ENCODE results near the gene CANX. TPM values are rescaled to one million over a fixed set of nuclear protein-coding genes. Genes with fewer than 3 reads are reported as not detected.
A peak's percentile ranks its signal among the peaks of the same experiment; 100 is the strongest.
"Not testable (repeated sequence)": the region's sequence is repeated elsewhere in the genome, so short reads cannot be mapped to it uniquely, and the experiment has no call there.

The CANX gene
- total and polyA plus RNA-seq, 8 donors: 81.7 to 638 (median 216) TPM

GRCh38 chr5:179732918-179733771 is 34.4 kb downstream of the CANX start:
- Histone ChIP-seq H3K4me3 (peak overlapping the region; percentile 76 to 97 (median 90)), H3K36me3 (peaks cover 15 to 34% (median 27%) of the 10 kb centered on the region in 4 donors), H3K27ac (peak overlapping the region; percentile 91 to 99 (median 99)), H3K27me3 (no peaks in the 10 kb centered on the region), H3K9me3 (no peaks in the 10 kb centered on the region), H3K4me1 (peaks cover 33 to 59% (median 51%) of the 10 kb centered on the region in 4 donors)
- TF ChIP-seq CTCF (IDR thresholded peaks at IDR 0.05): no peak
- no peak for TF ChIP-seq EP300 (IDR thresholded peaks at IDR 0.05)
- no peak for TF ChIP-seq POLR2A (IDR thresholded peaks at IDR 0.05)
- TF ChIP-seq POLR2AphosphoS5 (IDR thresholded peaks at IDR 0.05): no peak
- WGBS, 5 donors: 0 to 1% (median 0%) methylated on average over 28 to 101 of the region's 101 CpGs
- intact Hi-C loops (cut with DNase I; ENCODE audit: low total_unique reads): no loop called here
- peak; percentile 40 to 66 for DNase-seq

- Histone ChIP-seq H3K36me3 (peaks cover 10 to 28% (median 22%) of the 10 kb centered on the region in 4 donors), H3K9me3 (no peaks in the 10 kb centered on the region), H3K4me3 (peak overlapping the region; percentile 76 to 97 (median 90)), H3K27ac (peak overlapping the region; percentile 91 to 99 (median 99)), H3K27me3 (no peaks in the 10 kb centered on the region), H3K4me1 (peaks cover 33 to 65% (median 54%) of the 10 kb centered on the region in 4 donors)
- WGBS, 5 donors: 0% methylated on average over 2 of the region's 2 CpGs
- TF ChIP-seq EP300 (IDR thresholded peaks at IDR 0.05) (no peak), POLR2AphosphoS5 (IDR thresholded peaks at IDR 0.05) (no peak), POLR2A (IDR thresholded peaks at IDR 0.05) (no peak)
- intact Hi-C loops (cut with DNase I; ENCODE audit: low total_unique reads): no loop called here
- DNase-seq: no peak
These were observed 35.0 kb downstream of the CANX start for GRCh38 chr5:179733772-179734126.

GRCh38 chr5:179734536-179735164 is 35.9 kb downstream of the CANX start:
- intact Hi-C loops (cut with DNase I; ENCODE audit: low total_unique reads): no loop called here
- peaks cover 33 to 71% (median 59%) of the 10 kb centered on the region in 4 donors for H3K4me1 ChIP-seq
- no peaks in the 10 kb centered on the region for H3K27me3 ChIP-seq
- peak overlapping the region in 3 of 5 donors; percentile 92 to 99 (median 99) for H3K27ac ChIP-seq
- peaks cover 4 to 19% (median 14%) of the 10 kb centered on the region in 4 donors for H3K36me3 ChIP-seq
- peak overlapping the region in 3 of 4 donors; percentile 11 to 87 (median 76) for H3K4me3 ChIP-seq
- no peak for DNase-seq
- H3K9me3 ChIP-seq: no peaks in the 10 kb centered on the region
- TF ChIP-seq CTCF (IDR thresholded peaks at IDR 0.05) (no peak), EP300 (IDR thresholded peaks at IDR 0.05) (no peak), POLR2AphosphoS5 (IDR thresholded peaks at IDR 0.05) (no peak)
- 69 to 77% (median 71%) methylated on average over 12 of the region's 12 CpGs for WGBS, 5 donors

GRCh38 chr5:179738742-179739141 is 40.0 kb downstream of the CANX start:
- Histone ChIP-seq H3K9me3 (no peaks in the 10 kb centered on the region), H3K36me3 (peaks cover 0 to 6% (median 3%) of the 10 kb centered on the region in 4 donors), H3K27me3 (no peaks in the 10 kb centered on the region), H3K4me3 (no peak overlapping the region), H3K4me1 (peaks cover 30 to 85% (median 59%) of the 10 kb centered on the region in 4 donors), H3K27ac (no peak overlapping the region)
- intact Hi-C loops (cut with DNase I; ENCODE audit: low total_unique reads): no loop called here
- no peak for TF ChIP-seq EP300 (IDR thresholded peaks at IDR 0.05)
- no peak for TF ChIP-seq CTCF (IDR thresholded peaks at IDR 0.05)
- TF ChIP-seq POLR2AphosphoS5 (IDR thresholded peaks at IDR 0.05): no peak
- TF ChIP-seq POLR2A (IDR thresholded peaks at IDR 0.05): no peak
- no peak for DNase-seq
- 87 to 90% (median 89%) methylated on average over 4 of the region's 4 CpGs for WGBS, 5 donors

GRCh38 chr5:179744106-179744505 is 45.3 kb downstream of the CANX start:
- H3K36me3 ChIP-seq; intact Hi-C loops (cut with DNase I; ENCODE audit: low total_unique reads); H3K9me3 ChIP-seq; H3K4me3 ChIP-seq; DNase-seq; H3K27ac ChIP-seq; H3K27me3 ChIP-seq: not testable (repeated sequence)
- WGBS, 5 donors: 90 to 93% (median 91%) methylated on average over 7 of the region's 7 CpGs
- peaks cover 5 to 63% (median 27%) of the 10 kb centered on the region in 4 donors for H3K4me1 ChIP-seq
